HG03039 (cell line): ENCODE measurements around the gene KCNQ1OT1.

Experiments
- ATAC-seq: cut with Tn5 transposase; IDR thresholded peaks from one replicate; pipeline ENCODE4 v1.9.1; 2021; ENCODE audit warnings: mild to moderate bottlenecking, moderate library complexity; ENCODE audit not compliant: unreplicated experiment

KCNQ1OT1 gene

DNA sequence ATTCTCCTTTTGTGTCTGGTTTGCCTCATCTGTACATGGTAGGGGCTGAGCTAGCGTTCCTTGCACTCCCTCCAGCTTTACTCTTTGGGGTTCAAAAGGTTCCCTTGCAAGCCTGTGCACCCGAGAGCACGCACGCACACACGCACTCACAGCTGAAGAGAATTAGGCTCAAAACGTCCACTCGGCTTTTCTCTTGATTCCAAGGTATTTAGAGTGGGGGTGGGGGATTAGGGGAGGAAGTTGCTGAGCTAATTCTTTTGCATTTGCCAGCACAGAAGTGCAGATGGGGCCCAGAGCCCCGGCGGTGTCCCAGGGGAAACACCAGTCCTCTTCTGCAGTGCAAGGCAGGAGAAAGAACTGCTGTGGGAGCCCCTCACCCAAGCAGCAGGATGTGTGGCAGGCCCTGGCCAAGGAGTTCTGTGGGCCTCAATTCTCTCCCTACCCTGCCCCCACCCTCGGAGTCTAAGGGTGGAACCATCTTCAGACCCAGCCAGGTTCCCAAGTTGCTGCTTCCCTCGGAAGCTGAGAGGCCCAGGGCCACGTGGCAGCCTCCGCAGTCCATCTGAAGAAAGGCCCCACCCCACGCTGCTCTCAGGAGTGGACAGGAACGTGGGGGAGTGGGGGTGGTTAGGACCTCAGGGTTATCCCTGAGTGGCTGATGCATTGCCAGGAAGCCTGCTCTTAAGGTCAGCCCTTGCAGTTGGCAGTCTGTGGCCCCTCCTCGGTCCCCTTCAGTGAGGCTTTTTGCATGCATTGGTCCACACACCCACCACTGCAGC is 3.8 kb upstream of the KCNQ1OT1 start:
- no peak for ATAC-seq

GRCh38 chr11:2702771-2703362 is 3.1 kb upstream of the KCNQ1OT1 start:
- ATAC-seq, result no peak

GRCh38 chr11:2701898-2702434 is 2.2 kb upstream of the KCNQ1OT1 start:
- ATAC-seq, result no peak

- no peak for ATAC-seq
Observed at GRCh38 chr11:2701230-2701629, 1.4 kb upstream of the KCNQ1OT1 start.

DNA sequence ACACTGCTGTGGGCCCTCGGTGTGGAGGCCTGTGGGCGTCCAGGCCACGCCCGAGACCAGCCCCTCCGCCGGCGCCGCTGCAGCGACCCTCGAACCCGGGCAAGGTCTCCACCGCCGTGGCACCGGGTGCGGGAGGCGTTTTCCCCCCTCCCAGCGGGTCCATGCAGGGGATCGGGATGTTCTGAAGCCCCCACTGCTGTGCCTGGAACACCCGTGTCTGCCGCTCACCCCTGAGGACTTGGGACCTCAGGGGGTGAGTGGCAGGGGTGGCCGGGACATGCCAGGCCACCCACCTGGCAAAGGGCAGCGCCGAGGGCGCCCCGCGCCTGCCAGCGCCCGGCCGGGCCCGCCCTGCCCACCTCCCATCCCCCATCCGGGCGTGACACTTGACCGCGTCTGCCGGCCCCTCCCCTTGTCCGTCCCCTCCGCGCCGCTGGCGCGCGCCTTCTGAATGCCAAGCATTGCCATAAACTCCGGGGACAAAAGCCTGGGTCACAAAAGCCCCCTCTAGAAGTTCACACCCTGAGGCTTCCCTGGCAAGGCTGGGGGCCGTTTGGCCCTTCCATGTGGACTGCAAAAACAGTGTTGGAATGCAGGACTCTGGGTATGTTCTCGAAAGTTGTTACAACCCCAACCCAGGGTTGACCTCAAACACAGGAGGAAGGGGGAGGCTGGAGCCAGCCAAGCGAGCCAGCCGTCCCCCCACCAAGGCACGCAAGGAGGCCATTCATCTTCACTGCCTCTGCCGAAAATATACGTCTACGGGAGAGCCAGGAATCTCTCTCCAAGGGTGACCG is 819 bp upstream of the KCNQ1OT1 start:
- ATAC-seq, result no peak

DNA sequence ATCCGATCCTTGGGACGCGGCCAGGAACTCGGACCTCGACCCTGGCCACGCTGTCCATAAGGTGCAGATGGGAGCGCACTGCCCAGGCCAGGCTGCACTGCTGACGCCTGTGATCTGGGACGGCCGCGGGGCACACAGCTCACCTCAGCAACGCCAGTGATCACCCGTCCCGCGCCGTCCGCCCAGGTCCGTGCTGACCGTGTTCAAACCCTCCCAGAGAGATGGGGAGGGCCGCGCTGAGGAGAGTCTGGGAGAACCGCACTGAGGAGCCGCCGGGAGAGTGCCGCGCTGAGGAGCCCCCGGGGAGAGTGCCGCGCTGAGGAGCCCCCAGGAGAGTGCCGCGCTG is 636 bp downstream of the KCNQ1OT1 start:
- ATAC-seq, result no peak

DNA sequence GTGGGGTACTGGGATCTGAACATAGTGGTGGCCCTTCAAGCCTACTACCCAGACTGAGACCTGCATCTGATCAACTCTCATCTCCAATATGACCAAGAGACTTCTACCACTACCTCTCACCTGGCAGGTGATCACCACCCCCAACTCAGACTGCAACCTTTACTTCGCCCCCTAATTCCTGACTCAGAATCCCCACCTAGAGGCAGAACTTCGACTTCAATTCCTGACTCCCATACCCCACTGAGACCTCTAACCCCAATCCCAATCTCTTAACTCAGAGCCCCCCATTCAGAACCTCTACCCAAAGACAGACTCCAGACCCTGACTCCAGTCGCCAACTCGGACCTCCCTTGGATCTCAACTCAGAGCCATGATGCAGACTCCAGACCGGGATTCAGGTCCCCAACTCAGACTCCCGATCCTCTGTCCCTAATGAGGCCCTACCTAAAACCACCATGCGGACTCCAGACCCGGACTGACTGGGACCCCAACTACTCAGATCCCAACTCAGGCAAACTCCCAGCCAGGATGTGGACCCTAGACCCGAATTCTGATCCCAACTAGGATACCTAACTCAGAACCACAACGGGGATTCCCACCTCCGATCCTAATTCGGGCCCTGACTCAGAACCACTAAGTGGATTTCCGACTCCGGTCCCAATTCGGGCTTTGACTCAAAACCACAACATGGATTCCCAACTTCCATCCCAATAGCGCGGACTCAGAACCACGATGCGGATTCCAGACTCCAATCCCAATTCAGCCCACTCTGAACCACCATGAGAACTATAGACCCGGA is 1.2 kb downstream of the KCNQ1OT1 start:
- ATAC-seq, result no peak

DNA sequence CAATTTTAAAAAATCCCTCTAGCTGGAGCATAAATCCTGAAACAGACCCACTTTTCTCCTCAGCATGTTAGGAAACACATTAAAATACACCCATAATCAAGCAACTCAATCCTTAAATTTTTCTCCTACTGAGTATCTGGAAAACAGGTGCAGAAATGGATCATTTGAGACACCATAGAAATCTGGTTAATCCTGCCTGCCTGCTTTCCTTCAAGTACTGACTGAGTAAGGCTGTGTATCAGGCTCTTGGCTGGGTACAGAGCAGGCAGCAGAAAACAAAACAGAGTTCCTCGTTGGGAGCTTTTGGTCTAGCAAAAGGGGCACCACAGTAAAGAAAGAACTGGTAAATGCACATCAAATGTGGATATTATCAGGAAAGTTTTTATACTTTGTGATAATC is 1.9 kb downstream of the KCNQ1OT1 start:
- ATAC-seq, result no peak

DNA sequence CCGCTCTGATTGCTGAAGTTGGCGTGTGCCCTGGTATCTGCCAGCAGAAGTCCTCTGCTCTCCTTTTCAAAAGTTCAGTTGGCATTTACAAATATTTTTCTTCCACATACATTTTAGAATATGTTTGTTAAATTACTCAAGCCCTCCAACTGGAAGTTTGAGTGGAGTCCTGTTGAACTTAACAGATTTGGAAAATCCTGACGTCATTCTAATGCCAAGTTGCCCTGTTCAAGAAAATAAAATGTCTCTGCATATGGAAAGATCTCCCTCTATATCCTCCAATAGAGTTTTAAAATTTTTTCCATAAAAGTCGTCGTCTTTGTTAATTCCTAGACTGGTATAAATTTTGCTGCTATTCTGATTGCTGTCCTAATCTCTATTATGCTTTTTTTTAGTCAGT is 3.3 kb downstream of the KCNQ1OT1 start:
- ATAC-seq, result no peak

DNA sequence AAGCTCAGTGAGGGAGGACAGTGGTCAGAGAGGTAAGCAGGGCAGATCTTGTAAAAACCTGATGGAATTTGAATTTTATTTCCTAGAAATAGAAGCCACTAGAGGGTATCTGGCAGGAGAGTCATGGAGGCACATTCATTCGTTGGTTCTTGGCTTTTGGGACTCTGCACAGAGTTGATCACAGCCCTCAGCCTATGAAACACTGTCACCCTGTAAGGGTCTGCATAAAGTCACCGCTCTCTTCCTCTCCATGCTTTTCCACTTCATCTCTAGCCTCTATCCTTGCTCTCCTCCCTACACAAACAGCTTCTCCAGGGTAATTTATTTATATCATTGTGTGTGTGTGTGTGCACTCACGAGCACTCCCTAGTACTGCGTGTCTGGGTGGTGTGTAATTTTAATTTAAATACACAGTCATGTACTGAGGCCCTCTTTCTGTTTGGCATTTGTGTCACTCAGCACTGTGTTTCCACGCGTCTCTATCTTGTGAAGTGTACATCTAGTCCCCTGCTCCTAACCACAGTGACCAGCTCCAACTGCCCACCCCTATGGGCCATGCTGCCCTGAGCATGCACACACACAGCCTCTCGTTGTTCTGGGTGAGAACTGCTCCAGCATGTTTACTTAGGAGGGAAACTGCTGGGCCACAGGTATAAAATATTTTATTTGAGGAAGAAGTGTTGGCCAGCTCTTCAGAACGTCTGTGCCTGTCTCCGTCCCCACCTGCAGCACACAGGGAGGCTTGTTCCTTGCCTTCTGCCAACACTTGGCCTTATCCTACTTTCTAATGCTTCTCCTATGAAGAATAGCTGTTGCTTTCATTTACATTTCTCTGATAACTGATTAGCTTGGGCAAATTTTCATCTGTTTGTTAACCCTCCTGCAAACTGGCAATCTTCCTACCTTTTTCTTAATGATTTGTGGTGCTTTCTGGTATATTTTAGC is 4.5 kb downstream of the KCNQ1OT1 start:
- no peak for ATAC-seq

DNA sequence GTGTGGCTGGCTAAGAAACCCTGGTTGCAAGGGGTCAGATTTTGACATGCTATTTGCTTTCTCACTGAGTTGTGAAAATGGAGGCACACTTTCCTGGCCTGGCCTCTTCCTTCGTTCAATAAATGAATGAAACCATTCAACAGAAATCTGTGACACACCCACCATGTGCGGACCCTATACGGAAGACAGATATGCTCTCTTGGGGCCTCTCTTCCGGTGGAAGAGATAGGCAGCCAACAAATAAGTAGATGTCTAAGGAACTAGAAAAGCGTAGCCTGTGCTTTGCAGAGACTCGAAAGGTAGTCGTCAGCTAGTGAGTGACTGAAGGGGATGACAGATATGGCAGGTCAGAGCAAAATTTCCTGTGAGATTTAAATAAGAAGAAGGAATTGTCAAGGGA is 5.3 kb downstream of the KCNQ1OT1 start:
- ATAC-seq, result no peak

GRCh38 chr11:2693271-2694261 is 6.2 kb downstream of the KCNQ1OT1 start:
- ATAC-seq, result no peak

- ATAC-seq, result no peak
Observed at GRCh38 chr11:2691991-2692875, 7.6 kb downstream of the KCNQ1OT1 start.

DNA sequence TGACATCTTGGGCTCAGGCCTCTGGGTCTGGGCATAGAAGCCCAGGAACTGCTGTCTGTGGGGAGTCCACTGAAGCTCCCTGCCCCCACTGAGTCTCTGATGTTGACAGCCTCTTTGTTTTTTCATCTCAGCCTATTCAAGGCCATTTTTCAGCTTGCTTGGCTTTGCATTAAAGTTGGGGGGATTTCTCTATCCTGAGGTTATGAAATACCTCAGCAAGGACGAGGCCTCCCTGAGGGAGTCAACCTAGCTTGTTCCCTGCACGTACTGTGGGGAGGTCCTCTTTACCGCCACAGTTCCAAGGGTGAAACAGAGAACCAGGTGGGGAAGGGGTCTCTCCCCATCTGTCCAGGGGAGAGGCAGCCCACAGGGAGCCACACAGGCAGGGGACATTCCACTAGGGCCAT is 8.4 kb downstream of the KCNQ1OT1 start:
- no peak for ATAC-seq

GRCh38 chr11:2690596-2691354 is 9.0 kb downstream of the KCNQ1OT1 start:
- ATAC-seq, result no peak

GRCh38 chr11:2689651-2690575 is 9.9 kb downstream of the KCNQ1OT1 start:
- ATAC-seq, result no peak
